HG03280 (cell line): ENCODE results near the gene TNFRSF1A.
A peak's percentile ranks its signal among the peaks of the same experiment; 100 is the strongest.
"Not testable (repeated sequence)": the region's sequence is repeated elsewhere in the genome, so short reads cannot be mapped to it uniquely, and the experiment has no call there.

Source experiments
- ATAC-seq: cut with Tn5 transposase; IDR thresholded peaks from one replicate; pipeline ENCODE4 v1.9.1; 2021; ENCODE audit warnings: mild to moderate bottlenecking, moderate library complexity; ENCODE audit not compliant: unreplicated experiment

TNFRSF1A gene

GRCh38 chr12:6338536-6338935, 3.3 kb downstream of the TNFRSF1A start:
- not testable (repeated sequence) for ATAC-seq

- ATAC-seq, result no peak
These were observed 3.9 kb downstream of the TNFRSF1A start for GRCh38 chr12:6337958-6338433.

GRCh38 chr12:6336889-6337853, 4.7 kb downstream of the TNFRSF1A start:
- no peak for ATAC-seq

DNA sequence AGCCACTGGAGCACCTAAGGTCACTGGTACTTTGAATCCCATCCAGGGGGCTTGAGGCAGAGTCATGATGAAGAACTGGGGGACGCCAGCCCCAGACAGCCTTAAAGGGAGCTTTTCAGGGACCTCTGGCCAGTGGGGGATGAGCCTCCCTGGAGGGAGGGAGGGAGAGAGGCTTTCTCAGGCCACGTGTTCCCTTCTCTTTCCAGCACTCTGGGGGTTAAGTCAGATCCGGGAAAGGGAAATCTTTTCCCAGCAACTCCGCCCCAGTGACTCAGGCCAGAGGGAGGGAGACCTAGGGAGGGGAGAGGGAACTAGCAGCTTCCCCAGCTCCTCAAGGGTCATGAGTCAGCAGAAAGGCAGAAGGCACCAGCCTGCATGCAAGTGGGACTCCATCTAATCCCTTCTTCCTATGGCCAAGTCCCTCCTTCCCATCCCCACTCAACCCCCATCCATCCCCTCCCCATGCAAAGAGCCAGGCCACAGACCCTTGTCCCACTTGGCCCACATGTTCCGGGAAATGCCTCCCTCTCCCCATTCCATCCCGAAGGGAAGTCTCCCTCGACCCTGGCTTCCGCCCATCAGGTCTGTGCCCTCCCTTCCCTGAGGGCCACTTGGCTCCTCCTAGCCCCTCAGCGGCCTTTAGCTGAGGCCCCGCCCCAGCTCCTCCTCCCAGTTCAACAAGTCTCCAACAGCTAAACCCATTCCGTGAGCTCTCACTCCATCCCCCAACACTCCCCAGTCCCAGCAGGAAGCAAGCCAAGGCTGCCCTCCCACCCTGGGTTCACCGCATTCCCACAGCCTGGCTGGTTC, 5.6 kb downstream of the TNFRSF1A start:
- no peak for ATAC-seq

DNA sequence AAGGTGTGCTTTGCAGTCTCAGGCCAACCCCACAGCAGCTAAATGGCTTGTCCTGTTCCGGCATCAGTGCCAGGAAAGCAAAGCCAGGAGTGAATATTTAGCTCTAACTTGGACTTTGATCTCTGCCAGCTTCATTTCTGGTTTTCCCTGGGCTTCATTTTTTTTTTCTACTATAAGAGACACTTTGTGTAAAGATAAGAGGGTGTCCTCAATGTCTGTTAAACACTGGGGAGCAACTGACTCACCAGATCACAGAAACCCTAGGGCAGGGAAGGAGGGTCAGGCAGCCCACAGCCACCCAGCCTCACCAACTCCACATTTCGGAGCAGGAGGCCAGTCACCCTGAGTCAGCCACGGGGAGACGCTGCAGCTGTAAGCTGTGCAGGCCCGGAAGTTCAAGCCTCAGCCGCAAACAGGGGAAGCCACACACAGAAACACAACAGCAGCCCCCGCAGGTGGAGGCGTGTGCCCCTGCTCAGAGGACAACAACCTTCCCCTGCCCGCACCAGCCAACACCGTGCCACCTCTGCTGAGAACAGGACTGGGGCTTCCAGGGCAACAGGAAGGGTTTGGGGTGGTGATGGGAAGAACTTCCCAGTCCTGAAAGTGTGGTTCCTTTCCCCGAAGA, 6.3 kb downstream of the TNFRSF1A start:
- peak; percentile 66 for ATAC-seq

DNA sequence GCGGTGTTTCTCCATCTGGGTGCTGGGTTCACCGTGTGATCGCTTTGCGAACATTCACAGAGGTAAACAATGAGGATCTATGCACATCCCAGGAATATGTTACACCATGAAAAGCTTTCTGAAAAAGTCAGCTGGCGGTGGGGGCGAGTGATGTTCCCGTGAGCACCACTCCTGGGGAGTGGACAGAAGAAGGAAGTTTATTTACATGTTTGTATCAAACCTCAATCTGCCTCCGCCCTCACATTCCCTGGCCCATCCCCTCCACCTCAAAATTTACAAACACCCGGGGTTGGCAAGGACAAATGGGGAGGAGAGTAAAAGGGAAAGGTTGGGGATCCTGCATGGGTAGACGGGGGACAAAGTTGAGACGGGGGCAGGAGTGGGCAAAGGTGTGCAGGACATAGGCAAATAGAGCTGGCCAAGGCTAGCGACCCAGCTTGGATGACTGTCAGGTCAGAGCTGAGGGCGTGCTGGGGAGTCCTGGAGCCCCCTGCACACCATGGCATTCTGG, 6.9 kb downstream of the TNFRSF1A start:
- ATAC-seq, result no peak

- no peak for ATAC-seq
These were observed 7.5 kb downstream of the TNFRSF1A start for GRCh38 chr12:6334359-6334758.

- no peak for ATAC-seq
These were observed 8.3 kb downstream of the TNFRSF1A start for GRCh38 chr12:6333566-6333965.

GRCh38 chr12:6333029-6333428, 8.8 kb downstream of the TNFRSF1A start:
- no peak for ATAC-seq

- ATAC-seq, result no peak
These were observed 9.4 kb downstream of the TNFRSF1A start for GRCh38 chr12:6332459-6332858.

DNA sequence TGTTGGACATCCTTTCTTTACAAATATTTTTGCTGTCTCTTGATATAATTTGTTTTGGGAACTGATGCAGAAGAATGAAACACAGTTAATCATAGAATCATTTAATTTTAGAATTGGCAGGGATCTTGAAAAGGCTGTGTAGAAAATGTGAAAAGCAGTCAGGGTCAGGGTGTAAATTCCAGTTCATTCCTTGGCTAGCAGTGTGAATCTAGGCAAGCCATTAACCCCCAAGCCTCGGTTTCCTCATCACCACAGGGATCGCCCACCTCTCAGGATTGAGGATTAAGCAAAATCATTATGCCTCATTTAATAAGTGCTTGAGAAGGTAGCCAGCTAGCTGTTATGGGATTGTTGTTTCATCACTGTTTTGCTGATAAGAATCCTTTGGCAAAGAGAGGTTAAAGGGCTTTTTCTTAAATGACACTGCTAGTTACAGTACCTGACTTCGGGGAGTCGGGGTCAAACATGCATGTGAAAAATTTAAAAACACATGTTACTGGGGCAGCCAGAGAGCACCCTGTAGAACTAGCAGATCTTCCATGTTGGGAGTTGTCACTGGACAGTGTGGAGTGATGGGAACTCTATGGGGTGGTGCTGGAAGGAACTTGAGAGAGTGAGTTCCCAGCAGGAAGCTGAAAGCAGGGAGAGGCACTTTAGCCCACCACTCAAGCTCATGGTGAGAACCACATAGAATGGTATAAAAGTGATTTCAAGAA, 10.7 kb downstream of the TNFRSF1A start:
- no peak for ATAC-seq

DNA sequence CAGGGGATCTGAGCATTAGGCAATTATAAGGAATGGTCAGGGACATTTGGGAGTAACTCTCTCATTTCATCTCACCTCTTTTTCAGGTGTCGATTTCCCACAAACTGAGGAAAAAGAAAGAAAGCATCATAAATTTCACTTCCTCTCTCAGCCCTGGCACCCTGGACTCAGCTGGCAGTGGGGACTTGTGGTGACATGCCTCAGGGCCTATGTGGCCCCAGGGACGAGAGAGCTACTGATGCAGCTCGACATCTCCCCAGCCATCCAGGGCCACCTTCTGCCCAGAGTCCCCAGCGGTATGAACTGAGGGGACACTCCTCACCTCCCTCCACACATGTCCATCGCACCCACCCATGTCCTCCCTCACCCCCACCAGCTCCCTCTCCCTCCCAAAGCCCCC, 11.7 kb downstream of the TNFRSF1A start:
- ATAC-seq, result no peak

- no peak for ATAC-seq
These were observed 12.2 kb downstream of the TNFRSF1A start for GRCh38 chr12:6329703-6330064.

DNA sequence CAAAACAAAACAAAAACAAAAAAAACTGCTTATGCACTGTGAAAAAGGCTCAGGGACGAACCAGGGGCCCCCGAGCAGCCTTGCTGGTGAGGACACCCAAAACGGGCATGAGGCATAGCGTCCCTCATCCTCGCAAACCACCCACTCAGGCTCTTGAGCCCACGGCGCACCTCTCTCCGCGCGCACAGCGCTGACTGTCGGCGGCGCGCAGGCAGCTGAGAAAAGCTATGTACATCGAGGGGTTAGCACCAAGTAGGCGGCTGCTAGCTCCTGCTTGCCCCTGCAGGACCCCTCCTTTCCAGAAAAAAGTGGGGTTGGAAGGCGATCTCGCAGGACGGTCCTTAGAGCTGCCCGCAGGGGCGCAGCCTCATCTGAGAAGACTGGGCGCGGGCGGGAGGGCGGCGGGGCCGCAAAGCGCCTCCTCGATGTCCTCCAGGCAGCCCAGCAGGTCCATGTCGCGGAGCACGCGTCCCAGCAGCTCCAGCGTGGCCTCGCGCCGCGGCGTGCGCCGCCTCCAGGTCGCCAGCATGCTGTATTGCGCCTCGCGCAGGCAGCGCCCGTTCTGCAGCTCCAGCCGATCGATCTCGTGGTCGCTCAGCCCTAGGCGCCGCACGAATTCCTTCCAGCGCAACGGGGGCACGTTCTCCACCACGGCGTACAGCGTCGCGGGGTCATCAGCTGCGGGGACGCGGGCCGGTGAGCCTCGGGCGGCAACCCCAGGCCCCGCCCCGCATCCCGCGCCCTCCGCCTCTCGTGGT, 12.8 kb downstream of the TNFRSF1A start:
- ATAC-seq, result no peak

GRCh38 chr12:6328045-6328779, 13.7 kb downstream of the TNFRSF1A start:
- no peak for ATAC-seq

DNA sequence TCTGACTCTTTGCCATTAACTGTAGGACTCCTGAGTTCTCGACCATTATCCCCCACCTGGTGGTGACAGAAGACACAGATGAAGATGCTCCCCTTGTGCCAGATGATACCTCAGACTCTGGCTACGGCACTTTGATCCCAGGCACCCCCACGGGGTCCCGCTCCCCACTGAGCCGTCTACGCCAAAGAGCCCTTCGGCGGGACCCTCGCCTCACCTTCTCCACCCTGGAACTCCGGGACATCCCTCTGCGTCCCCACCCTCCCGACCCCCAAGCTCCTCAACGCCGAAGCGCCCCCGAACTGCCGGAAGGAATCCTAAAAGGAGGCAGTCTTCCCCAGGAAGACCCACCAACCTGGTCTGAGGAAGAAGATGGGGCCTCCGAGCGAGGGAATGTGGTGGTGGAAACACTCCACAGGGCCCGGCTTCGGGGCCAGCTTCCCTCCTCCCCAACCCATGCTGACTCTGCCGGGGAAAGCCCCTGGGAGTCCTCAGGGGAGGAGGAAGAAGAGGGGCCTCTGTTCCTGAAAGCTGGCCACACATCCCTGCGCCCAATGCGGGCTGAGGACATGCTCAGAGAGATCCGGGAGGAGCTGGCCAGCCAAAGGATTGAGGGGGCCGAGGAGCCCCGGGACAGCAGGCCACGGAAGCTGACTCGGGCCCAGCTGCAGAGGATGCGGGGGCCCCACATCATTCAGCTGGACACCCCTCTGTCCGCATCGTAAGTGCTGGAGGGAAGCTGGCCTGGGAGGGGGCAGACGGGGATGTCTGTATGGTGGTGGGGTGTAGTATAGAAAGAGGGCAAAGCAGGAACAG, 14.4 kb downstream of the TNFRSF1A start:
- no peak for ATAC-seq

DNA sequence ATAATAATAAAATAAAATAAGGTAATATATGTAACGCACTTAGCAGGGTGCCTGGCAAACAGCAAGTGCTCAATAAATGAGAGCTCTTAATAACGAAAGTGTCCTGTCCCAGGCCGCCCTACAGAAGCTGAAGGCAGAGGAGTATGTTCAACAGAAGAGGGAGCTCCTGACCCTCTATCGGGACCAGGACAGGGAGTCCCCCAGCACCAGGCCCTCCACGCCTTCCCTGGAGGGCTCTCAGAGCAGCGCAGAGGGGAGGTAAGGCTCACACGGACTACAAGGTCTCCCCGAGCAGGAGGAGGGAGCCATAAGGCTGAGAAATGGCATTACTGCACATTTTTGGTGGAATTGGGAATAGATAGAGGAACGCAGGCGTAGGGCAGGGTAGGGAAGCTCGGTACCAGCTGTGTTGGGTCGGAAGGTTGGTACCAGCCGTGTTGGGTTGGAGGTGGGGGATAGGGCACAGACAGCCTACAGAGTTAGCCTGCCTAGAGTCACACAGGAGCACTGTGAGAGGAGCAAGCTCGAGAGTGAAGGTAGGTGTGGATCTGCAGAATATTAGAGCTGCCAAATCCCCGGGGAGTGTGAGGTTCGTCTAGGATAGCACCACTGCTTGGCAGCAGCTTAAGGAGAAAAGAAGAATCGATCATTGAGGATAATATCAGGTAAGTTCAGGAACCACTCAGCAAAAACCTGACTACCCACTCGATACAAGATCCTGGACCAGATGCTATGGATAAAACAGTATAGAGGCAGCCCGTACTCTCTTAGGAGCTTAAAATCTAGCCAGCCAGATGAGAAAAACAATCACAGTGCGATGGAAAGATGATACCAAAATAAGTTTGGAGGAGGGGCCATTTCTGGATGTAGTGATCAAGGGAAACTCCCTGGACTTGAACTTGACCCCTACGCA, 15.3 kb downstream of the TNFRSF1A start:
- ATAC-seq, result no peak
